Stimulated activated CD4-positive, alpha-beta T cell treated with anti-CD3 and anti-CD28 coated beads, Interleukin-1b, Interleukin-23, amount 100 ng/mL, for 24 hours (primary cell): ENCODE measurements around the gene RXRA.

Experiments
- DNase-seq, 4 experiments: peaks; one replicate each; pipeline ENCODE4 v3.0.0-alpha.2; 2020; ENCODE audit warnings: low read depth in 4 of 4, low spot score in 1 of 4

Gene RXRA

GRCh38 chr9:134380542-134381271, 54.5 kb downstream of the RXRA start:
- no peak for DNase-seq

- DNase-seq = no peak
Measured at GRCh38 chr9:134381272-134381661, 55.0 kb downstream of the RXRA start.

GRCh38 chr9:134381671-134382516, 55.6 kb downstream of the RXRA start:
- DNase-seq = no peak

- DNase-seq = no peak
Measured at GRCh38 chr9:134382733-134383132, 56.5 kb downstream of the RXRA start.

GRCh38 chr9:134383148-134383547, 56.9 kb downstream of the RXRA start:
- no peak for DNase-seq

- DNase-seq = no peak
Measured at GRCh38 chr9:134384811-134385479, 58.7 kb downstream of the RXRA start.

DNA sequence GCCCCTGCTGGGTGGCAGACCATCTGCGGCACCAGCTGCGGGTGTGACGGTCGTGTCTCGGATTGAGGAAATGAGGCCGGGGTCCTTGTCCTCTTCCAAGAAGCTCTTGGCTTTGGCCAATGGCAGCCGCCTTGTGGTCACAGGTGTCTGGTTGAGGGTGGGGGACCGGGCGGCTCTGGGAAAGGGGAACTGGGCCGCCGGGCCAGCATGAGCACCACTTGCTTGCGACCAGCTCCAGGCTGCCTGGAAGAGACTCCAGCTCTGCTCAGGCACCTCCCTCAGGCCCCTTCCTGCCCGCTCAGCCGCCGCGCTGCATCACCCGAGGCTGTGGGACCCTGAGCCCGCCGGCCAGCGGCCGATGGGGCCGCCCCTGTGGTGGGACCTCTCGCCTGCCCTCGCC, 59.7 kb downstream of the RXRA start:
- no peak for DNase-seq

- DNase-seq = no peak
Measured at GRCh38 chr9:134386951-134387831, 60.9 kb downstream of the RXRA start.

- DNase-seq = no peak
Measured at GRCh38 chr9:134388289-134388808, 62.1 kb downstream of the RXRA start.

DNA sequence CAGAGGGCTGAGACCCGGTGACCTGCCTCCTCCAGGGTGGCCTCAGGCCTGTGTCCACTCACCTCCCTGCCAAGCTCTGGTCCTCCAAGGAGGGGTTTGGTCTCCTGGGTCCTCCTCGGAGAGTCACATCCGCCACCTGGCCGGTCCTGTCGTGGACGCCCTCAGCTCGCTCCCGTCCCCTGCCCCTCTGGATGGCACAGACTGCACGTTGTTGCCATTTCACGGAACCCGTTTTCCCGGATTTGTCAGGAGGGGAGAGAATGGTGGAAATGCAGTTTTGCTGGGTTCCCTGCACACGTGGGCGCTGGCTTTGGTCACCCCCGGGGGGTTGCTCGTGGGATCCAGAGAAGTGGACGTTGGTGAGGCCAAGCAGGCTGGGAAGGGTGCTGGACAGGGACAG, 62.7 kb downstream of the RXRA start:
- no peak for DNase-seq

- no peak for DNase-seq
Measured at GRCh38 chr9:134389642-134390041, 63.4 kb downstream of the RXRA start.

GRCh38 chr9:134390537-134390936, 64.3 kb downstream of the RXRA start:
- DNase-seq = peak; percentile 38 to 79 (median 54)

GRCh38 chr9:134390947-134391318, 64.7 kb downstream of the RXRA start:
- DNase-seq = no peak

DNA sequence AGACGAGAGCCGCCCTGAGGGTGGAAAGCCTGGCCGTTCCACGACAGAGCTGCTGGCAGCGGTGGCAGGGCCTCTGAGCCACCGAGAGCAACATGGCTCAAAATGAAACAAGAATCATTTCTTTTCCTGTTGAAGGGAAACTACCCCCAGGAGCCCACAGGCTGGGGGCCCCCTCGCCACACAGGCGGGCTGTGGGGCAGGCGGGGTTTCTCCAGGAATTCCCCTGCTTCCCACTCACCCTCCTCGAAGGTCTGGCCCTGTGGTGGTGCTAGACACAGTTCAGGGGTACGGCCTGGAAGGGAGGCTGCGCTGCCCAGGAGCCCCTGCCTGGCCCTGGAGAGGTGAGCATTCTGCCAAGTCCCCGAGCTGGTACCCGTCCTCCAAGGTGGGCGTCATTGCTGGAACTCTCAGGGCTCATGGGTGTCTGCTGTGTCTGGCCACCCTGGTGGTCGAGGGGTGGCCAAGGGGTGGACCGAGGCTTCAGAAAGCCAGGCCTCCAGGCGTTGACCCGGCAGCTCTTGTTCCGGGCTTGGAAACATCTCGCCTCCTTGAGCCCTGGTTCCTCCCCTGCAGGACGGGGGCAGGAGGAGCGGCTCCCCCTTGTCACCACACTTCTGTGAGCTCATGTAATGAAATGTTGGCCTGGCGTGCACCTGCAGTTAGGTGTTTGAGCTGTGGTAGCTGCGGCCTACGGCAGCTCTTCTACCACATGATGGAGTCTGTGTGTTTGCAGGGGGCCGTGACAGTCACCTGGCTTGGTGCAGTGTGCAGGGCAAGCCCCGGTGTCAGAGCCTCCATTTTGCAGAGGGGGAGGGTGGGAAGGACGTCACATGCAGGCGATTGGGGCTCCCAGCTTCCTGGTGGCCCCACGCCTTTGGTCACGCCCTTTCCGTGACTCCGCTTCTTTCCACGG, 65.3 kb downstream of the RXRA start:
- DNase-seq = peak; percentile 50 to 72 (median 62)

DNA sequence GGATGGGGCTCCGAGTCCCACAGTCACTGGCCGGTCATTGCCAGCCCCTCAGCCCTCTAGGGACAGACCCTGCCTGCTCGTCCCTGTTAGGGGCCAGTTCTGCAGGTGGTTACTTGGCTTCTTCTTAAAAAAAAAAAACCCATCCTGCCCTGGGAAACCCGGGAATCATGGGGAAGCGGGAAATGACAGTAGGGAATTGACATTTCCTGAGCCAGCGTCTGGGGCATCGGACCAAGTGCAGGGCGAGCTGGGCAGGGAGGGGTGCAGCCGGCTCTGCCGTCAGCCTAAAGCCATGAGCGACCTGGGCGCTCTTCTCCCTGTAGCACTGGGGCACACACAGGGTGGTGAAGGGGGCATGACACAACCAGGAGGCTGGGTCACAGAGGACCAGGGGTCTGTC, 66.6 kb downstream of the RXRA start:
- DNase-seq = no peak

- no peak for DNase-seq
Measured at GRCh38 chr9:134393582-134394280, 67.5 kb downstream of the RXRA start.

GRCh38 chr9:134395002-134395517, 68.8 kb downstream of the RXRA start:
- DNase-seq = no peak

DNA sequence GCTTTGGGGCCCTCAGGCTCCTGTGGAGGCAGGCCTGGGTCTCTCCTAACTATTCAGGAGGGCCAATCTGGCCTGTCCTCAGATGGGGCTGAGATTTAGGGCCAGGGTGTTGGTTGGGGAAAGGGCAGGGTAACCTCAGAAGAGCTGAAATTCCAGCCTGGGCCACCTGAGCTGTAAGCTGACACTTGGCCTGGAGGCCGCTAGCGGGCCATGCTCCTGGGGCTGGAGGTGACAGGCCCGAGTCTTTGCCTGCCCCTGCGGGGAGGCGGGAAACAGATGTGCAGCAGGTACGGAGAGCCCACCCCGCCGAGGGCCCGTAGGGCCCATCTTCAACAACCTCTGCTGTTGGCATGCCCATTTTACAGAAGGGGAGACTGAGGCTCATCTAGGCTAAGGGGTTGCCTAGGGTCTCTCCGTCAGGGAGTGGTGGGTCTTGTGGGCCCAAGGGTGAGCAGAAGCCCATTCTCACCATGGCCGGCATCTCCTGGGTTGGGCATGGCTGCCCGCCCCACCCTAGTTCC, 69.5 kb downstream of the RXRA start:
- DNase-seq = no peak
